SU-DHL-6 (cell line): ENCODE data around the gene DCC.

Experiments
- CTCF ChIP-seq: fragments of 200-600 bp; sonication (generic); IDR thresholded peaks from one replicate; pipeline ENCODE4 v1.5.1; 2017; ENCODE audit warnings: antibody characterized with exemption, mild to moderate bottlenecking, low read length, moderate library complexity; ENCODE audit not compliant: insufficient read depth, poor library complexity, severe bottlenecking
- EZH2phosphoT487 ChIP-seq: fragments of 200-600 bp; sonication (generic), shearing (Covaris generic); conservative IDR thresholded peaks from 2 replicates; pipeline ENCODE4 v1.6.1; 2018; ENCODE audit warnings: mild to moderate bottlenecking, antibody characterized with exemption, low read length, moderate library complexity, mixed read lengths

GRCh38 chr18:53134711-53135110 lies 794.7 kb downstream of the DCC start:
- no peak for TF ChIP-seq CTCF
- no peak for TF ChIP-seq EZH2phosphoT487
